Measurements from ENCODE around the gene CHTF8.

DNA sequence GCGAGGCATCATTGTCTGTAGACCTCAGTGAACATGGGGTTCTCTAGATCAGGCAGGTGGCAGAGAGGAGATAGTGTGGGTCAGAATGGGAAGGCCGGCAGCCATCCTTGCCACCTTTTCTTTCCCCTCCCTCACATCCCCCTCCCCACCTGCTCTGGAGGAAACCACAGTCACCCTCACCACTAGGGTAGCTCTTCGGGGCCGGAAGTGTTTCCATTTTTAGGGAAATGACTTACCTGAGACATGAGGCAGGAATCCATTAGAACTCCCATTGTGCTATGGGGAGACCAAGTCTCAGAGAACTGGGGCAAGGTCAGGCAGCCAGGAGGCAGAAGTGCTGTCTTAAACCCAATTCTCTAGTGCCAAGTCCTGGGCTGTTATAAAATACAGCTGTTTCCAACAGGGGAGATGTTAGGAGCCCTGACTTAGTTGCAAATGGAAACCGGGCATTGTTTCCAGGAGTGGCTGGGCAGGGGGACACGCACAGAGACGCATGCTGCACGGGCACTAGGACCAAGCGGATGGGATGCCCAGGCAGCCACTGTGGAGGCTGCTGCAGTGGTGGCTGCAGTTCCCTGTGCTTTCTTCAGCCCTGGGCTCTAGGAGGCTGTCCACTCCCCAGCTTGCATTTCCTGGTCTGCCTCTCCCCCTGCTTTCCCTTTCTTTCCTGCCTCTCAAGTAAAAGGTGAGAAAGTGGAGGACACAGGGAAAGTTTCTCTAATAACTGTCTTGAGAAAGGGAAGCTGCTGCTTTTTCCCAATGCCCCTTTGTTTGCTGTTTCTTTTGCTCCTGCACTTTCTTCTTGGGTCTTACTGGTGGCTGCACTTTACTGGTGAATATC lies 24.1 kb downstream of the CHTF8 start:
- TF ChIP-seq, protein P1, sequence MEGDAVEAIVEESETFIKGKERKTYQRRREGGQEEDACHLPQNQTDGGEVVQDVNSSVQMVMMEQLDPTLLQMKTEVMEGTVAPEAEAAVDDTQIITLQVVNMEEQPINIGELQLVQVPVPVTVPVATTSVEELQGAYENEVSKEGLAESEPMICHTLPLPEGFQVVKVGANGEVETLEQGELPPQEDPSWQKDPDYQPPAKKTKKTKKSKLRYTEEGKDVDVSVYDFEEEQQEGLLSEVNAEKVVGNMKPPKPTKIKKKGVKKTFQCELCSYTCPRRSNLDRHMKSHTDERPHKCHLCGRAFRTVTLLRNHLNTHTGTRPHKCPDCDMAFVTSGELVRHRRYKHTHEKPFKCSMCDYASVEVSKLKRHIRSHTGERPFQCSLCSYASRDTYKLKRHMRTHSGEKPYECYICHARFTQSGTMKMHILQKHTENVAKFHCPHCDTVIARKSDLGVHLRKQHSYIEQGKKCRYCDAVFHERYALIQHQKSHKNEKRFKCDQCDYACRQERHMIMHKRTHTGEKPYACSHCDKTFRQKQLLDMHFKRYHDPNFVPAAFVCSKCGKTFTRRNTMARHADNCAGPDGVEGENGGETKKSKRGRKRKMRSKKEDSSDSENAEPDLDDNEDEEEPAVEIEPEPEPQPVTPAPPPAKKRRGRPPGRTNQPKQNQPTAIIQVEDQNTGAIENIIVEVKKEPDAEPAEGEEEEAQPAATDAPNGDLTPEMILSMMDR (IDR thresholded peaks at IDR 0.05), result no peak
- TF ChIP-seq POLR2AphosphoS5 (IDR thresholded peaks at IDR 0.05) (no peak), EP300 (IDR thresholded peaks at IDR 0.05) (no peak)
